ENCODE data around the gene SNAP91.

- TF ChIP-seq CTCF (IDR thresholded peaks at IDR 0.05) = no peak
- no peak for TF ChIP-seq EP300 (IDR thresholded peaks at IDR 0.05)
Observed at GRCh38 chr6:83717809-83718208, 8.9 kb upstream of the SNAP91 start.

All from ovary (tissue), 3 donors.